Measurements from ENCODE around the gene ATP8B1. TPM values are rescaled to one million over a fixed set of nuclear protein-coding genes. Genes with fewer than 3 reads are reported as not detected.

Gene ATP8B1
- total and polyA plus RNA-seq, 2 of the 8 experiments (the other 6 are each of a cell fraction or from before 2014, with no cell fraction given), result 1.1 to 4.6 TPM

DNA sequence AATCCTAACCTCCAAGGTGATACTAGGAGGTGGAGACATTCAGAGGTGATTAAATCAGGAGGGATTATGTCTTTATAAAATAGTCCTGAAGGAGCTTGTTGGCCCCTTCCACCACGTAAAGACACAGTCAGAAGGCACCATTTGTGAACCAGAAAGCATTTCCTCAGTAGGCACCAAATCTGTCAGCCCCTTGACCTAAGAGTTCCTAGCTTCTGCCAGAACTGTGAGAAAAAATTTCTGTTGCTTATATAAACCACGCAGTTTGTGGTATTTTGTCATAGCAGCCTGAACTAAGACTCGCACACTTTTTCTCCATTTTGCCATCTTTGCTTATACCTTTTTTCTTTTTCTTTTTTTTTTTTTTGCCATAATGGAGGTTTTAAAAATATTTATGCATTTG is 162.9 kb downstream of the ATP8B1 start (continued):
- TF ChIP-seq, protein P1, sequence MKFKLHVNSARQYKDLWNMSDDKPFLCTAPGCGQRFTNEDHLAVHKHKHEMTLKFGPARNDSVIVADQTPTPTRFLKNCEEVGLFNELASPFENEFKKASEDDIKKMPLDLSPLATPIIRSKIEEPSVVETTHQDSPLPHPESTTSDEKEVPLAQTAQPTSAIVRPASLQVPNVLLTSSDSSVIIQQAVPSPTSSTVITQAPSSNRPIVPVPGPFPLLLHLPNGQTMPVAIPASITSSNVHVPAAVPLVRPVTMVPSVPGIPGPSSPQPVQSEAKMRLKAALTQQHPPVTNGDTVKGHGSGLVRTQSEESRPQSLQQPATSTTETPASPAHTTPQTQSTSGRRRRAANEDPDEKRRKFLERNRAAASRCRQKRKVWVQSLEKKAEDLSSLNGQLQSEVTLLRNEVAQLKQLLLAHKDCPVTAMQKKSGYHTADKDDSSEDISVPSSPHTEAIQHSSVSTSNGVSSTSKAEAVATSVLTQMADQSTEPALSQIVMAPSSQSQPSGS (IDR thresholded peaks at IDR 0.05; ENCODE audit: low read length), result no peak
- TF ChIP-seq FOSL1 (IDR thresholded peaks at IDR 0.05; ENCODE audit: insufficient read depth, low read depth, low read length), result no peak
- no peak for TF ChIP-seq NANOG (IDR thresholded peaks at IDR 0.05; ENCODE audit: insufficient read depth, low read depth, low read length, poor library complexity, severe bottlenecking)

All from H1 (cell line).